K562 (cell line): ENCODE measurements around the gene GP1BB. TPM values are rescaled to one million over a fixed set of nuclear protein-coding genes. Genes with fewer than 3 reads are reported as not detected.
A peak's percentile ranks its signal among the peaks of the same experiment; 100 is the strongest.

Experiments
- ARID4B ChIP-seq: sonication (generic); formaldehyde crosslinking; IDR thresholded peaks from 2 replicates; pipeline ENCODE4 v1.8.0; 2022; ENCODE audit warnings: mild to moderate bottlenecking, missing genetic modification reagents
- CREB5 ChIP-seq: fragments of 250-450 bp; sonication (Bioruptor Pico); IDR thresholded peaks from 2 replicates; pipeline ENCODE4 v1.5.0; 2020; ENCODE audit warnings: mild to moderate bottlenecking
- FOSL1 ChIP-seq: fragments of 200-800 bp; sonication (Bioruptor generic); conservative IDR thresholded peaks from 2 replicates; pipeline ENCODE4 v1.6.1; 2016; ENCODE audit warnings: missing genetic modification characterization, missing compliant biosample characterization
- HDGF ChIP-seq: fragments of 450-650 bp; IDR thresholded peaks from 2 replicates; pipeline ENCODE4 v1.6.1; 2016
- JUN ChIP-seq, 2 experiments: sonication (generic) in 1 of 2; formaldehyde crosslinking in 1 of 2; IDR thresholded peaks; 2 replicates each; pipeline versions ENCODE4 v1.6.1 to v1.8.0; 2012 to 2022; ENCODE audit warnings: borderline replicate concordance in 2 of 2, mild to moderate bottlenecking in 2 of 2, improper control_type of control experiment in 1 of 2, low read depth in 1 of 2, low read length in 1 of 2, missing genetic modification reagents in 1 of 2
- MAX ChIP-seq: sonication (generic); formaldehyde crosslinking; IDR thresholded peaks from 2 replicates; pipeline ENCODE4 v1.9.0; 2022; ENCODE audit warnings: mild to moderate bottlenecking, missing genetic modification reagents
- MYBL2 ChIP-seq, 2 experiments: fragments of 450-650 bp in 1 of 2; sonication (generic) in 1 of 2; formaldehyde crosslinking in 1 of 2; IDR thresholded peaks; 2 replicates each; pipeline versions ENCODE4 v1.6.1 to v1.8.1; 2017 to 2022; ENCODE audit warnings: borderline replicate concordance in 1 of 2, inconsistent platforms in 1 of 2, low read depth in 1 of 2, mild to moderate bottlenecking in 1 of 2, missing genetic modification reagents in 1 of 2, moderate library complexity in 1 of 2
- MYC ChIP-seq, 2 experiments: fragments of 250-450 bp in 1 of 2; sonication (Bioruptor Pico) in 1 of 2; IDR thresholded peaks; 2 replicates each; pipeline versions ENCODE4 v1.5.1 to v1.6.1; 2012 to 2021; ENCODE audit warnings: low read depth in 2 of 2, borderline replicate concordance in 1 of 2, improper control_type of control experiment in 1 of 2, low read length in 1 of 2, mild to moderate bottlenecking in 1 of 2, moderate library complexity in 1 of 2
- NFXL1 ChIP-seq: fragments of 450-650 bp; formaldehyde crosslinking; IDR thresholded peaks from 2 replicates; pipeline ENCODE4 v1.4.0; 2021; ENCODE audit warnings: mild to moderate bottlenecking
- NONO ChIP-seq, 2 experiments: fragments of 200-400 bp in 1 of 2; fragments of 450-650 bp in 1 of 2; formaldehyde crosslinking in 1 of 2; IDR thresholded peaks; 2 replicates each; pipeline ENCODE4 v1.6.1; 2017; ENCODE audit warnings: low read depth in 2 of 2, mild to moderate bottlenecking in 2 of 2, moderate library complexity in 2 of 2, low read length in 1 of 2
- PML ChIP-seq: IDR thresholded peaks from 2 replicates; pipeline ENCODE4 v1.6.1; 2012; ENCODE audit warnings: low read length, inconsistent platforms
- RBFOX2 ChIP-seq: fragments of 200-400 bp; formaldehyde crosslinking; IDR thresholded peaks from 2 replicates; pipeline ENCODE4 v1.6.1; 2017; ENCODE audit warnings: low read depth, mild to moderate bottlenecking, low read length, moderate library complexity
- RHOXF2B ChIP-seq: fragments of 250-450 bp; sonication (Bioruptor Pico); conservative IDR thresholded peaks from 2 replicates; pipeline ENCODE4 v1.5.1; 2021
- STAT6 ChIP-seq: sonication (generic); formaldehyde crosslinking; IDR thresholded peaks from 2 replicates; pipeline ENCODE4 v1.8.1; 2023; ENCODE audit warnings: mild to moderate bottlenecking, missing genetic modification reagents
- ZNF175 ChIP-seq: fragments of 200-800 bp; sonication (Bioruptor generic); IDR thresholded peaks from 2 replicates; pipeline ENCODE4 v1.6.1; 2016; ENCODE audit warnings: low read depth, mild to moderate bottlenecking, missing genetic modification characterization, missing compliant biosample characterization
- ZNF41 ChIP-seq: fragments of 250-450 bp; sonication (Bioruptor Pico); conservative IDR thresholded peaks from 2 replicates; pipeline ENCODE4 v1.4.0; 2020; ENCODE audit warnings: mild to moderate bottlenecking
- polyA plus RNA-seq, 8 experiments: library from polyadenylated mRNA; depleted of rRNA in 4 of 8; stranded (reverse) in 5 of 8; unstranded in 3 of 8; fragments of >200 nt; fragmentation: Nextera tagmentation in 2 of 8; fragmentation: Illumina TruSeq in 1 of 8; extraction: Ambion mirVana in 2 of 8; extraction: Trizol in 1 of 8; gene quantifications; 2 replicates each; pipeline versions ENCODE4 v1.2.1 to v1.2.3, GENCODE V29; 2011 to 2014; ENCODE audit warnings: inconsistent platforms in 1 of 8, missing spikeins in 1 of 8
- total RNA-seq, 7 experiments: library from RNA; depleted of rRNA in 6 of 7; stranded (reverse); fragments of >200 nt in 6 of 7; fragmentation: Illumina TruSeq in 2 of 7; extraction: Trizol in 2 of 7; gene quantifications; 2 replicates each; pipeline versions ENCODE4 v1.2.1 to v1.2.3, GENCODE V29; 2011 to 2021; ENCODE audit warnings: low replicate concordance in 1 of 7

GP1BB gene
- total and polyA plus RNA-seq, 9 of the 15 experiments (the other 6 are each of a cell fraction or from before 2014, with no cell fraction given): 0.69 to 162 (median 2.8) TPM

- TF ChIP-seq CREB5 (CRISPR knock-in tag) (no peak), ZNF41 (no peak), HDGF (0 out of 2 replicates have a peak, but pooled peaks have one; percentile 71), NFXL1 (CRISPR knock-in tag) (no peak), JUN (IDR thresholded peaks at IDR 0.05; ENCODE audit: borderline replicate concordance, low read depth, low read length) (peak; percentile 51; the same call in 1 of the 2 replicates), JUN (CRISPR knock-in tag; IDR thresholded peaks at IDR 0.05; ENCODE audit: borderline replicate concordance) (no peak), RHOXF2B (CRISPR knock-in tag) (peak; percentile 89; the same call in 1 of the 2 replicates), NONO (IDR thresholded peaks at IDR 0.05; ENCODE audit: low read depth in 2 of 2, low read length in 1 of 2) (peak in 1 of 2 experiments; percentile 79; a peak in 2 of 4 replicates), MAX (CRISPR knock-in tag) (no peak), STAT6 (CRISPR knock-in tag) (0 out of 2 replicates have a peak, but pooled peaks have one; percentile 54), MYBL2 (IDR thresholded peaks at IDR 0.05; ENCODE audit: low read depth) (no peak), MYBL2 (CRISPR knock-in tag; IDR thresholded peaks at IDR 0.05; ENCODE audit: borderline replicate concordance) (no peak), FOSL1 (tag) (no peak), RBFOX2 (no peak; the same call in 1 of the 2 replicates), ARID4B (CRISPR knock-in tag) (peak; percentile 56; the same call in 1 of the 2 replicates), PML (0 out of 2 replicates have a peak, but pooled peaks have one; percentile 44), MYC (IDR thresholded peaks at IDR 0.05; ENCODE audit: low read depth, low read length) (peak; percentile 82), MYC (CRISPR knock-in tag; IDR thresholded peaks at IDR 0.05; ENCODE audit: borderline replicate concordance, low read depth) (peak; percentile 77), ZNF175 (CRISPR knock-in tag) (no peak)
These were observed 43.7 kb upstream of the GP1BB start (continued) for GRCh38 chr22:19679522-19680101.
